GM21717 (cell line): ENCODE measurements around the gene IFNE.

ENCODE experiments used
- ATAC-seq: cut with Tn5 transposase; IDR thresholded peaks from one replicate; pipeline ENCODE4 v1.9.1; 2021; ENCODE audit warnings: mild to moderate bottlenecking, moderate library complexity; ENCODE audit not compliant: unreplicated experiment

Gene IFNE

GRCh38 chr9:21482213-21482612 lies at the start of gene IFNE:
Gene IFNE, minus strand, starts transcription at chr9:21482313. Its CDS starts 619 bp downstream, at chr9:21481694.
- no peak for ATAC-seq

- no peak for ATAC-seq
These were observed 46.2 kb upstream of the IFNE start for GRCh38 chr9:21528123-21528808.

- no peak for ATAC-seq
These were observed 45.5 kb upstream of the IFNE start for GRCh38 chr9:21527579-21527978.

- ATAC-seq = no peak
These were observed 43.1 kb upstream of the IFNE start for GRCh38 chr9:21525174-21525573.

GRCh38 chr9:21524099-21524830 lies 42.2 kb upstream of the IFNE start:
- no peak for ATAC-seq

- no peak for ATAC-seq
These were observed 41.2 kb upstream of the IFNE start for GRCh38 chr9:21523021-21524014.

- ATAC-seq = no peak
These were observed 40.2 kb upstream of the IFNE start for GRCh38 chr9:21522348-21522747.

- no peak for ATAC-seq
These were observed 39.3 kb upstream of the IFNE start for GRCh38 chr9:21521448-21521847.

GRCh38 chr9:21520501-21521228 lies 38.6 kb upstream of the IFNE start:
- ATAC-seq = no peak

GRCh38 chr9:21519855-21520434 lies 37.8 kb upstream of the IFNE start:
- ATAC-seq = no peak

GRCh38 chr9:21516796-21517195 lies 34.7 kb upstream of the IFNE start:
- ATAC-seq = no peak

GRCh38 chr9:21513431-21513830 lies 31.3 kb upstream of the IFNE start:
- ATAC-seq = no peak

GRCh38 chr9:21510806-21511205 lies 28.7 kb upstream of the IFNE start:
- ATAC-seq = no peak

- ATAC-seq = no peak
These were observed 25.3 kb upstream of the IFNE start for GRCh38 chr9:21507483-21507790.

- no peak for ATAC-seq
These were observed 24.7 kb upstream of the IFNE start for GRCh38 chr9:21506626-21507482.

- ATAC-seq = no peak
These were observed 23.5 kb upstream of the IFNE start for GRCh38 chr9:21505425-21506179.

GRCh38 chr9:21504894-21505293 lies 22.8 kb upstream of the IFNE start:
- ATAC-seq = no peak

- ATAC-seq = no peak
These were observed 22.0 kb upstream of the IFNE start for GRCh38 chr9:21504113-21504512.

GRCh38 chr9:21502586-21502985 lies 20.5 kb upstream of the IFNE start:
- ATAC-seq = no peak
